ENCODE results near the gene IMP4. TPM values are rescaled to one million over a fixed set of nuclear protein-coding genes. Genes with fewer than 3 reads are reported as not detected.

The IMP4 gene
- total and polyA plus RNA-seq, 2 of the 4 experiments (the other 2 are of a cell fraction) = 154 to 169 TPM

GRCh38 chr2:130380096-130380934 lies 37.6 kb downstream of the IMP4 start:
- Histone ChIP-seq H2BK5ac (ENCODE audit: low read depth, low read length, poor library complexity, severe bottlenecking) (no peak overlapping the region), H3K4me1 (ENCODE audit: control insufficient read depth, insufficient read depth, low read length) (0 out of 2 replicates have a peak, but pooled peaks cover 2% of the 10 kb centered on the region), H3K56ac (ENCODE audit: extremely low read depth, insufficient read depth, low read length) (no peak overlapping the region), H4K91ac (ENCODE audit: insufficient read depth, low read depth, low read length) (no peak overlapping the region), H4K8ac (ENCODE audit: low read depth in 2 of 2, low read length in 2 of 2) (no peak overlapping the region), H3K18ac (ENCODE audit: low read depth, low read length) (no peak overlapping the region), H4K5ac (ENCODE audit: low read depth, low read length) (no peak overlapping the region), H2BK120ac (ENCODE audit: low read depth, low read length) (no peak overlapping the region), H3K79me1 (ENCODE audit: low read depth in 1 of 2, low read length in 2 of 2) (peaks cover 26 to 67% of the 10 kb centered on the region in 2 experiments), H2BK20ac (ENCODE audit: low read depth, low read length) (no peak overlapping the region), H3K4ac (ENCODE audit: low read depth, low read length) (no peak overlapping the region), H2AK5ac (ENCODE audit: low read depth, low read length) (no peak overlapping the region), H2AFZ (replicated peaks; ENCODE audit: low read length, poor library complexity) (no peak overlapping the region), H3K23ac (ENCODE audit: low read depth, low read length) (no peak overlapping the region), H3K9me3 (ENCODE audit: control insufficient read depth, insufficient read depth, low read length) (no peaks in the 10 kb centered on the region), H3K4me3 (ENCODE audit: insufficient read depth, low read depth, low read length) (no peak overlapping the region), H3K27ac (ENCODE audit: insufficient read depth, low read length) (no peak overlapping the region), H3K14ac (replicated peaks; ENCODE audit: low read depth, low read length) (no peak overlapping the region), H2AK9ac (replicated peaks; ENCODE audit: low read depth, low read length, poor library complexity) (no peak overlapping the region), H3K36me3 (ENCODE audit: control insufficient read depth, insufficient read depth, low read length) (peaks cover 12% of the 10 kb centered on the region), H3K9ac (ENCODE audit: low read depth, low read length) (no peak overlapping the region), H3K27me3 (ENCODE audit: control insufficient read depth, insufficient read depth, low read length) (no peaks in the 10 kb centered on the region), H2BK15ac (ENCODE audit: low read depth, low read length) (no peak overlapping the region), H3K9me1 (ENCODE audit: insufficient read depth, low read length) (peaks cover 17% of the 10 kb centered on the region), H4K20me1 (ENCODE audit: insufficient read depth, low read length) (peaks cover 3% of the 10 kb centered on the region), H3K4me2 (ENCODE audit: low read depth, low read length) (no peak overlapping the region)
- in situ Hi-C loops (cut with MboI; ENCODE audit: low sequenced_read_pairs) = no loop called here
- BruUV-seq (replicated peaks) = no TSS peak
- ChIA-PET CTCF (no interaction called here), POLR2A (ENCODE audit: unreplicated experiment) (no interaction called here)
- DNase-seq (no peak), ATAC-seq (ENCODE audit: low read depth) (no peak)
- intact Hi-C loops (cut with micrococcal nuclease) = no loop called here
- dilution Hi-C loops (cut with HindIII; ENCODE audit: low sequenced_read_pairs, unreplicated experiment) = no loop called here
- 92% methylated on average over 4 of the region's 11 CpGs; no CpG with 5 or more reads in 1 of the 2 experiments for WGBS, 2 experiments (ENCODE audit: extremely low coverage in 2 of 2, insufficient read length in 1 of 2)
- TF ChIP-seq BHLHE40 (IDR thresholded peaks at IDR 0.05; ENCODE audit: low read depth, low read length) = no peak
- no peak for TF ChIP-seq ELK1 (IDR thresholded peaks at IDR 0.05; ENCODE audit: borderline replicate concordance, low read depth, low read length)
- TF ChIP-seq MAZ (IDR thresholded peaks at IDR 0.05; ENCODE audit: borderline replicate concordance, low read depth, low read length) = no peak
- TF ChIP-seq NFE2L2 (IDR thresholded peaks at IDR 0.05; ENCODE audit: low read depth, low read length) = no peak
- TF ChIP-seq POLR2A (IDR thresholded peaks at IDR 0.05; ENCODE audit: low read depth, low read length) = no peak
- no peak for TF ChIP-seq MXI1 (IDR thresholded peaks at IDR 0.05; ENCODE audit: borderline replicate concordance, low read depth, low read length)
- no peak for TF ChIP-seq MAFK (IDR thresholded peaks at IDR 0.05; ENCODE audit: low read depth, low read length)
- TF ChIP-seq RAD21 (IDR thresholded peaks at IDR 0.05; ENCODE audit: low read length) = no peak
- no peak for TF ChIP-seq CHD1 (IDR thresholded peaks at IDR 0.05; ENCODE audit: low read depth, low read length)
- no peak for TF ChIP-seq FOS (IDR thresholded peaks at IDR 0.05; ENCODE audit: low read depth, low read length)
- no peak for TF ChIP-seq SMC3 (IDR thresholded peaks at IDR 0.05; ENCODE audit: low read depth, low read length)
- no peak for TF ChIP-seq USF2 (IDR thresholded peaks at IDR 0.05; ENCODE audit: low read depth, low read length)
- TF ChIP-seq CTCF (conservative IDR thresholded peaks at IDR 0.05; ENCODE audit: low read depth, low read length) = no peak
- TF ChIP-seq RCOR1 (IDR thresholded peaks at IDR 0.05; ENCODE audit: insufficient replicate concordance, low read length) = no peak
- TF ChIP-seq RFX5 (IDR thresholded peaks at IDR 0.05; ENCODE audit: low read depth, low read length) = no peak
